HG02840 (cell line): ENCODE results near the gene ACTR1A.
A peak's percentile ranks its signal among the peaks of the same experiment; 100 is the strongest.
"Not testable (repeated sequence)": the region's sequence is repeated elsewhere in the genome, so short reads cannot be mapped to it uniquely, and the experiment has no call there.

ENCODE experiments used
- ATAC-seq: cut with Tn5 transposase; IDR thresholded peaks from one replicate; pipeline ENCODE4 v1.9.1; 2021; ENCODE audit warnings: mild to moderate bottlenecking, moderate library complexity, moderate number of reproducible peaks; ENCODE audit not compliant: unreplicated experiment, low FRiP score

Gene ACTR1A

GRCh38 chr10:102502337-102503151, at the start of gene ACTR1A:
Gene ACTR1A, minus strand, starts transcription at chr10:102502712. Its CDS starts 65 bp downstream, at chr10:102502647.
- peak; percentile 48 for ATAC-seq

- ATAC-seq, result no peak
Measured at GRCh38 chr10:102550636-102551210, 48.2 kb upstream of the ACTR1A start.

GRCh38 chr10:102549549-102549948, 47.0 kb upstream of the ACTR1A start:
- no peak for ATAC-seq

GRCh38 chr10:102546606-102547320, 44.3 kb upstream of the ACTR1A start:
- no peak for ATAC-seq

GRCh38 chr10:102545997-102546396, 43.5 kb upstream of the ACTR1A start:
- ATAC-seq, result no peak

- no peak for ATAC-seq
Measured at GRCh38 chr10:102545265-102545871, 42.9 kb upstream of the ACTR1A start.

GRCh38 chr10:102542800-102543418, 40.4 kb upstream of the ACTR1A start:
- ATAC-seq, result no peak

- peak; percentile 50 for ATAC-seq
Measured at GRCh38 chr10:102540023-102540422, 37.5 kb upstream of the ACTR1A start.

- no peak for ATAC-seq
Measured at GRCh38 chr10:102538811-102539210, 36.3 kb upstream of the ACTR1A start.

- no peak for ATAC-seq
Measured at GRCh38 chr10:102537948-102538347, 35.4 kb upstream of the ACTR1A start.

- no peak for ATAC-seq
Measured at GRCh38 chr10:102537367-102537766, 34.9 kb upstream of the ACTR1A start.

- ATAC-seq, result no peak
Measured at GRCh38 chr10:102535481-102536147, 33.1 kb upstream of the ACTR1A start.

GRCh38 chr10:102534966-102535365, 32.5 kb upstream of the ACTR1A start:
- not testable (repeated sequence) for ATAC-seq

GRCh38 chr10:102534333-102534732, 31.8 kb upstream of the ACTR1A start:
- no peak for ATAC-seq

GRCh38 chr10:102527546-102527945, 25.0 kb upstream of the ACTR1A start:
- no peak for ATAC-seq

- ATAC-seq, result no peak
Measured at GRCh38 chr10:102524746-102525145, 22.2 kb upstream of the ACTR1A start.

- ATAC-seq, result no peak
Measured at GRCh38 chr10:102523250-102524029, 20.9 kb upstream of the ACTR1A start.

GRCh38 chr10:102522874-102523249, 20.4 kb upstream of the ACTR1A start:
- no peak for ATAC-seq

GRCh38 chr10:102519246-102519825, 16.8 kb upstream of the ACTR1A start:
- no peak for ATAC-seq
